Calu3 (cell line): ENCODE data around the gene HOXC11. TPM values are rescaled to one million over a fixed set of nuclear protein-coding genes. Genes with fewer than 3 reads are reported as not detected.

Experiments
- BruUV-seq: library from RNA; stranded (reverse); fragments of 400-500 nt; replicated peaks from 2 replicates; lab custom pipeline; 2021; lab: Mats Ljungman, UMichigan
- CTCF ChIA-PET: fragments of 300-600 bp; sonication (Branson Sonifier 250); formaldehyde crosslinking; loops from one replicate; lab custom pipeline; 2022; ENCODE audit warnings: antibody characterized with exemption; lab: Charles Lee
- DNase-seq: peaks from one replicate; pipeline ENCODE4 v3.0.0; 2022
- H3K27ac Mint-ChIP-seq: one replicate; pipeline ENCODE4 v1.8.0; 2022; ENCODE audit warnings: mixed read lengths; ENCODE audit not compliant: unreplicated experiment
- H3K27me3 Mint-ChIP-seq: one replicate; pipeline ENCODE4 v1.8.0; 2022; ENCODE audit warnings: mixed read lengths; ENCODE audit not compliant: unreplicated experiment
- H3K36me3 Mint-ChIP-seq: one replicate; pipeline ENCODE4 v1.8.0; 2022; ENCODE audit warnings: mild to moderate bottlenecking, moderate library complexity, mixed read lengths; ENCODE audit not compliant: insufficient read depth, unreplicated experiment
- H3K4me1 Mint-ChIP-seq: one replicate; pipeline ENCODE4 v1.8.0; 2022; ENCODE audit warnings: mild to moderate bottlenecking, low read depth, mixed read lengths; ENCODE audit not compliant: unreplicated experiment
- H3K4me3 Mint-ChIP-seq: one replicate; pipeline ENCODE4 v1.8.0; 2022; ENCODE audit warnings: mild to moderate bottlenecking, low read depth, moderate library complexity, mixed read lengths; ENCODE audit not compliant: unreplicated experiment
- H3K9me3 Mint-ChIP-seq: one replicate; pipeline ENCODE4 v1.8.0; 2022; ENCODE audit warnings: low read depth, mixed read lengths; ENCODE audit not compliant: unreplicated experiment
- intact Hi-C: fragments of 100-400 bp; cut with micrococcal nuclease; formaldehyde crosslinking; loops from one replicate; pipeline ENCODE4 v1.10.0; 2022; ENCODE audit not compliant: unreplicated experiment
- total RNA-seq: library from RNA; stranded (reverse); gene quantifications from 2 replicates; pipeline ENCODE4 v1.2.3, GENCODE V29; 2022
- TF ChIP-seq, protein P1 (sequence below): fragments of 200-600 bp; IDR thresholded peaks from one replicate; pipeline ENCODE4 v1.8.0; 2022; ENCODE audit warnings: antibody characterized with exemption; ENCODE audit not compliant: unreplicated experiment

The HOXC11 gene
- total RNA-seq, 1 experiment from 2014 or later: not detected

- Mint-ChIP-seq H3K27me3 (peaks cover 80% of the 10 kb centered on the region), H3K4me1 (no peaks in the 10 kb centered on the region), H3K4me3 (no peak overlapping the region), H3K36me3 (peaks cover 11% of the 10 kb centered on the region), H3K27ac (no peak overlapping the region), H3K9me3 (no peaks in the 10 kb centered on the region)
- intact Hi-C loops: no loop called here
- no TSS peak for BruUV-seq
- CTCF ChIA-PET: no interaction called here
- no peak for DNase-seq
- TF ChIP-seq, protein P1, sequence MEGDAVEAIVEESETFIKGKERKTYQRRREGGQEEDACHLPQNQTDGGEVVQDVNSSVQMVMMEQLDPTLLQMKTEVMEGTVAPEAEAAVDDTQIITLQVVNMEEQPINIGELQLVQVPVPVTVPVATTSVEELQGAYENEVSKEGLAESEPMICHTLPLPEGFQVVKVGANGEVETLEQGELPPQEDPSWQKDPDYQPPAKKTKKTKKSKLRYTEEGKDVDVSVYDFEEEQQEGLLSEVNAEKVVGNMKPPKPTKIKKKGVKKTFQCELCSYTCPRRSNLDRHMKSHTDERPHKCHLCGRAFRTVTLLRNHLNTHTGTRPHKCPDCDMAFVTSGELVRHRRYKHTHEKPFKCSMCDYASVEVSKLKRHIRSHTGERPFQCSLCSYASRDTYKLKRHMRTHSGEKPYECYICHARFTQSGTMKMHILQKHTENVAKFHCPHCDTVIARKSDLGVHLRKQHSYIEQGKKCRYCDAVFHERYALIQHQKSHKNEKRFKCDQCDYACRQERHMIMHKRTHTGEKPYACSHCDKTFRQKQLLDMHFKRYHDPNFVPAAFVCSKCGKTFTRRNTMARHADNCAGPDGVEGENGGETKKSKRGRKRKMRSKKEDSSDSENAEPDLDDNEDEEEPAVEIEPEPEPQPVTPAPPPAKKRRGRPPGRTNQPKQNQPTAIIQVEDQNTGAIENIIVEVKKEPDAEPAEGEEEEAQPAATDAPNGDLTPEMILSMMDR: no peak
Measured at GRCh38 chr12:54020591-54021405, 47.9 kb downstream of the HOXC11 start.

DNA sequence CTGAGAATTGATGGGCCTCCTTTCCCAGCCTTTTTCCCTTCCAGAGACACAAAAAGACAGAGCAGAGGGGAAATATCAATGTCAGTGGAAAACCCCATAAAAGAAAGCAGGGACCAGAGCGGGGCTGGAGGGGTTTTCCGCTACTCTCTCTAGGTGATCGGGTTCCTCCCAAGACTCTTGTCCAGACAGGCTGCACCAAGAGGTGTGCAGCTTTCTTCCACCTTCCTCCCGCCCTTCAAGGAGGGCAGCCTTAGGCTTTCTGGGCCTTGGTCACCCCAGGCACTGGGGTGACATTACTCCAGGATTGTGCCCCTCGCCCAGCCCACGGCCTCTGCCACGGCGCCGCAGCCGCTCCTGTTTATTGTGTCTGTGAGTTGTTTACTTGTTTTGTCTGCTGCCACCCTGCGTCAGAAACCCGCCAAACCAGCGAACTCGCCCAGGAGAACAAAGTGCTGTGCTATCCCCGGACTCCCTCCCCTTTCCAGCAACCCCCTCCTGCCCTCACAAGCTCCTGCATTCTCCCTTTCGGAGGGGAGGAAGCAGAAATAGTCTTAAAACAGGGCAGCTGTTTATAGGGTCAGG is 48.6 kb downstream of the HOXC11 start:
- Mint-ChIP-seq H3K36me3 (peaks cover 11% of the 10 kb centered on the region), H3K4me3 (no peak overlapping the region), H3K4me1 (no peaks in the 10 kb centered on the region), H3K27me3 (peaks cover 87% of the 10 kb centered on the region), H3K9me3 (no peaks in the 10 kb centered on the region), H3K27ac (no peak overlapping the region)
- CTCF ChIA-PET: interaction anchor here (0.6 to 1.0 kb wide), 3 partner anchors 9 to 1710 kb away, joined by 3 to 4 read pairs (median 3); no protein-coding TSS in a partner anchor
- intact Hi-C loops: no loop called here
- BruUV-seq: no TSS peak
- TF ChIP-seq, protein P1: no peak
- DNase-seq: peak; percentile 32

GRCh38 chr12:54022960-54023884 is 50.3 kb downstream of the HOXC11 start:
- DNase-seq: no peak
- CTCF ChIA-PET: interaction anchor here (0.6 to 1.6 kb wide), 4 partner anchors 9 to 1519 kb away, joined by 3 to 5 read pairs (median 3); partner anchors contain the start of gene HOXC5
- Mint-ChIP-seq H3K4me1 (no peaks in the 10 kb centered on the region), H3K27me3 (peaks cover 90% of the 10 kb centered on the region), H3K4me3 (no peak overlapping the region), H3K27ac (no peak overlapping the region), H3K9me3 (no peaks in the 10 kb centered on the region), H3K36me3 (peaks cover under 1% of the 10 kb centered on the region)
- TF ChIP-seq, protein P1: no peak
- BruUV-seq: no TSS peak
- intact Hi-C loops: no loop called here

DNA sequence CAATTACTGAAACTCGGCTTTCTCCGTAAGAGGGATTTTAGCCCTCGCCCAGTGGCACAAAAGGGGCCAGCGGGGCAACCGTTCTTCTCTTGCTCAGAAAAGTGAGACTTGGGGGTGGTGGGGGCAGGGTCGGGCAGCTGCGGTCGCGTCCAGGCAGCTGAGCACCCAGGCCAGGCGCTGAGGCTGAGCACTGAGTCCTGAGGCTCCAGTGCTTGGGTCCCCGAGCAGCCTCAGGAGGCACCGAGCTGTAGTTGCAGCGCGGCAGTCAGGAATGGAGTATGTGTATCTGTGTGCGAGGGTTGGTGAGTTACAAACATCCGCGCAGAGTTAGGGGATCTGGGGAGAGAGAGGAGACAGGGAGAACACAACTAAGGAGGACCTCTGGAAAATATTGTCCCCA is 51.2 kb downstream of the HOXC11 start:
- Mint-ChIP-seq H3K27me3 (peaks cover 100% of the 10 kb centered on the region), H3K4me3 (no peak overlapping the region), H3K36me3 (peaks cover 6% of the 10 kb centered on the region), H3K9me3 (no peaks in the 10 kb centered on the region), H3K27ac (no peak overlapping the region), H3K4me1 (no peaks in the 10 kb centered on the region)
- intact Hi-C loops: no loop called here
- no TSS peak for BruUV-seq
- CTCF ChIA-PET: interaction anchor here (0.7 to 1.6 kb wide), 3 partner anchors 9 to 307 kb away, joined by 3 to 5 read pairs (median 3); partner anchors contain the start of gene HOXC5
- TF ChIP-seq, protein P1: no peak
- no peak for DNase-seq
